ENCODE data around the gene PLB1.
A peak's percentile ranks its signal among the peaks of the same experiment; 100 is the strongest.
"Not testable (repeated sequence)": the region's sequence is repeated elsewhere in the genome, so short reads cannot be mapped to it uniquely, and the experiment has no call there.

The PLB1 gene

GRCh38 chr2:28665811-28666377 lies 170.0 kb downstream of the PLB1 start:
- not testable (repeated sequence) for DNase-seq (ENCODE audit: low read depth, low spot score)

- no peak for DNase-seq (ENCODE audit: low read depth, low spot score)
Measured at GRCh38 chr2:28666496-28667184, 170.8 kb downstream of the PLB1 start.

GRCh38 chr2:28667261-28667660 lies 171.4 kb downstream of the PLB1 start:
- DNase-seq (ENCODE audit: low read depth, low spot score) = no peak

- DNase-seq (ENCODE audit: low read depth, low spot score) = no peak
Measured at GRCh38 chr2:28668106-28668814, 172.4 kb downstream of the PLB1 start.

DNA sequence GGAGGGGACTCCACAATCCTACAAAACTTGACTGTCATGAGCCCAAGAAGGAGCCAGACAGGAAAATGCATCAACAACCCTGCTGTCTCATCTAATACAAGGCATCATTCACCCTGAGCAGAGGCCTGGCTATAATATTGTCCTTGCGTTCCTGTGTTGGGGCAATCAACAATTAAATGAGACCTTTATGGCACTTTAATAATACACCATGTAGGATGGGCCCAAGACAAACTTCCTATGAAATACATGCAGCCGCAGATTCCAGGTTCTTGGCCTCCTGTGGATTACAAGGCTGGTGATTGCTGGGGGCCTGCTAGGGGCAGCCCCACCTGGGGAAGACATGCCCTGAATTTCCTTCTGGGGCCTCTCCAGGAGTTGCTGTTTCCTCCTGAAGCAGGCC lies 173.0 kb downstream of the PLB1 start:
- no peak for DNase-seq (ENCODE audit: low read depth, low spot score)

- no peak for DNase-seq (ENCODE audit: low read depth, low spot score)
Measured at GRCh38 chr2:28670856-28671255, 175.0 kb downstream of the PLB1 start.

GRCh38 chr2:28673338-28673737 lies 177.5 kb downstream of the PLB1 start:
- DNase-seq (ENCODE audit: low read depth, low spot score) = no peak

DNA sequence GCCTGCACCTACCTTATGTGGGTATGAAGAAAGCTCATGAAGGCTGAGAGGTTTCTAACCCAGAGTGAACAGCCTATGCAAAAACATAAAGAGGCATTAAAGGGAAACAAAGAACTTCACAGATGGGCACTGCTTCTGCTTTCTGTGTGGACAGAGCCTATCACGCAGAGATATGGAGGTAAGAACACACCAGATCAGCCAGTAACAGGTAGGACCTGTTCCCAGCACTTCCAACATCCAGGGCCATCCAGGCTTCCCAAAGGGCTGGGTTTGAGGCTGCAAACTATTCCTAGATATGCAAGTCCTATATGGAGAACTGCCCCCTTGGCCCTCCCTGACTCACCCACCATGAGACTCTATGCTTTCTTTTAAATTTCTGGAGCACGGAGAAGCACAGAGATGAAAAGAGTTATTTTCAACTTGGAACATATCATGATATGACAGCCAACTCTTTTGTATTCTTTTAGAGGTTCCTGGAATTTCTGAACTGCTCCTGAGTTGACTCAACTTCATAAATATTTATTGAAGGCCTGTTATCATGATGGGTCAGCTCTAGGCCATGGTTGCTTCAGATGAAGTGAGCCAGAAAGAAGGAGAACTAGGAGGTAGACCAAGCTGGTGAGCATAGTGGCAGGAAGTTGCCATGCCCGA lies 178.3 kb downstream of the PLB1 start:
- DNase-seq (ENCODE audit: low read depth, low spot score) = no peak

DNA sequence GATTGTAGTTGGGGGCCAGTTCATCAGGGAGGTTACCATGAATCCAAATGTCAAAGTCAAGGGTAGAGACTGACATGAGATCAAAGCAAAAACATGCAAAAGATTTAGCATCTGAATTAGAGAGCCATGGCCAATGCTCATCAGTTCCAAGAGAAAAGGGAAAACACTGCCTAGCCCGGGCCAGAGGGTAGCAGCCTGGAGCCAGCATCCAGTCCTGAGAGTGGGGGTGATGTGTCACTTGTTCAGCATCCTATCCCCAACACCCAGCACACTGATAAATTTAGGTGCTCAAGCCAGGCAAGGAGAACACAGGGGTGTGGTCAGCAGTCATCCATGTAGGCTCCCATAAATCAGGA lies 178.8 kb downstream of the PLB1 start:
- DNase-seq (ENCODE audit: low read depth, low spot score) = no peak

- DNase-seq (ENCODE audit: low read depth, low spot score) = no peak
Measured at GRCh38 chr2:28676152-28676835, 180.4 kb downstream of the PLB1 start.

GRCh38 chr2:28678175-28678855 lies 182.5 kb downstream of the PLB1 start:
- DNase-seq (ENCODE audit: low read depth, low spot score) = no peak

DNA sequence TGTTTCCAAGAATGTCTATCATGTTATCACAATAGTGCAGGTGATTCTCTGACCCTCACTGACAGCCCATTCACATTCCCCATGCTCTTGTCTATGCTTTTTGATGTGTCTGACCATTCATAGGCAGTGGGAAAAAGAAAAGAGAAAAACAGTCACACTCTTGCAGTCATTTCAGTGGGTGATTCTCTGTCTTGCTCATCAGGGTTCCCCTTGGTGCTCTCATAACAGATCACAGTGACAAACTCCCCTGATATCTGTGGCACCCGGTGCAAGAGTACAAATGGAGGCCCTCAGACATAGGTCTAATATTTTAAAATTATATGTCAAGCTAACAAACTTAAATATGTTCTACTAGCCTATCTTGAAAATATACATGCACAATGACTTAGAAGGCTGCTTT lies 183.1 kb downstream of the PLB1 start:
- no peak for DNase-seq (ENCODE audit: low read depth, low spot score)

DNA sequence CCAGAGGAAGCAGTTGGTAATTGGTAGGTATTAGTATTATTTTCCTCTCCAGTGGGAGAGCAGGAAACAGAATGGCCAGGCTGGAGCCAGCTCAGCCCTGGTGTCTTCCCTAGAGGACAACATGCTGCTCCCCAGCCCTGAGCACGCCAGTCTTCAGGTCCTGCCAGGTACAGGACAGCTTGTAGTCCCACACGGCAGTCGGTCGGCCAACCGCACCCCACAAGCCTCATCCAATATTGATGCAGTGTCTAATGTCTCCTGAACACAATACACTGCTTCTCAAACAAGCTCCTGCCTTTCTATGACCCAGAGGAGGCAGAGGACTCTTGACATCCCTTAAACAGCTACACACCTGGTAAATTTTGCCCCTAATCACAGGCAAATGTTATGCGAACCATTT lies 184.8 kb downstream of the PLB1 start:
- DNase-seq (ENCODE audit: low read depth, low spot score) = no peak

- peak; percentile 33 for DNase-seq (ENCODE audit: low read depth, low spot score)
Measured at GRCh38 chr2:28681158-28681571, 185.3 kb downstream of the PLB1 start.

DNA sequence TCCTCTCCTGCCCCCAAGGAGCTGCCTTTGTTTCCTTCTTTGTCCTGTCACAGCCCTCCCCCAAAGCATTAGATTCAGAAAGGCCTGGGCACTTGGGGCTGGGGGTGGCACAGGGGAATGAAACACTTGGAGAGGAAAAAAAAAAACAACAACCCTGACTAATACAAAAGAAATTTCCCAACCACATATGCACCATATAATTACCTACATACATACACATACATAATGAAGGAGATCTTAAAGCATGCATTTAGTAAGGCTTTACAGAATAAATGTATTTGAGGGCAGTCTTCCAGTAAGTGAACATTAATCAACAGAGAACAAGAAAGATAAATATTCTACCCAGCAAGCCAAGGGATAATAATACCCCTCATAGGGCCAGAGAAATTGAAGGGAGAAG lies 185.7 kb downstream of the PLB1 start:
- no peak for DNase-seq (ENCODE audit: low read depth, low spot score)

- DNase-seq (ENCODE audit: low read depth, low spot score) = no peak
Measured at GRCh38 chr2:28683100-28683706, 187.3 kb downstream of the PLB1 start.

GRCh38 chr2:28684142-28684858 lies 188.4 kb downstream of the PLB1 start:
- no peak for DNase-seq (ENCODE audit: low read depth, low spot score)

- no peak for DNase-seq (ENCODE audit: low read depth, low spot score)
Measured at GRCh38 chr2:28687171-28687570, 191.3 kb downstream of the PLB1 start.

DNA sequence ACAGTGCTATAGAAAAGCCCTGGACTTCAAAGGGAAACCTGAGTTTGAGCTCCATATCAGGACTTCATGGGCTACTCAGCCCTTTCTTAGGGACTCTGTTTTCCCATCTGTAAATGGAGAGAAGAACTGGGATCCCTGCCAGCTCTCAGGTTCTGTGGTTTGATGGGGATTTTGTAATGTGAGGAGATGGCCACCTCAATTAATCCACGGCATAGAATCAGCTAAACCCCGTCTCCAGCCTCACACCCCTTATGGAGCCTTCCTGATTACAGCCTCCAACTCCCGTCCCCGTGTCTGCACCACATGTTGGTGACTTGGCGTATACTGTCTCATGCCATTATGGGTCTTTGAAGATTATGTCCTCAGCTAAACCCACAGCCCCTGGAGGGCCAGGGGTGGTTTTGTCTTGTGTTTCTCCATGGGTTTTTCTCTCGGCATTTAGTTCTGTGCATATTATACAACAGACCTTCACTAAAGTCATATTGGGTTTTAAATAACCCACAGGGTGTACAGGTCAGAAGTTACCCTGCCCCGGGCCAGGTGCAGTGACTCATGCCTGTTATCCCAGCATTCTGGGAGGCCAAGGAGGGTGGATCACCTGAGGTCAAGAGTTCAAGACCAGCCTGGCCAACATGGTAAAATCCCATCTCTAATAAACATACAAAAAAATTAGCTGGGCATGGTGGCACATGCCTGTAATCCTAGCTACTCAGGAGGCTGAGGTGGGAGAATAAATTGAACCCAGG lies 192.0 kb downstream of the PLB1 start:
- DNase-seq (ENCODE audit: low read depth, low spot score) = no peak

GRCh38 chr2:28688818-28689217 lies 193.0 kb downstream of the PLB1 start:
- no peak for DNase-seq (ENCODE audit: low read depth, low spot score)

All from activated CD4-positive, CD25-positive, alpha-beta regulatory T cell treated with anti-CD3 and anti-CD28 coated beads, Interleukin-2, amount 50 U/mL, for 16 hours (primary cell).